Neural cell (in vitro differentiated cells): ENCODE results near the gene CTXND2. TPM values are rescaled to one million over a fixed set of nuclear protein-coding genes. Genes with fewer than 3 reads are reported as not detected.
"Not testable (repeated sequence)": the region's sequence is repeated elsewhere in the genome, so short reads cannot be mapped to it uniquely, and the experiment has no call there.

Source experiments
- H2AFZ ChIP-seq: fragments of 200-600, 300-800 bp; sonication (generic), shearing (Covaris generic); 2 replicates; pipeline ENCODE4 v1.6.0; 2014; ENCODE audit warnings: low read depth, mild to moderate bottlenecking, antibody characterized with exemption, low read length, moderate library complexity
- H3F3A ChIP-seq: fragments of 200-600 bp; shearing (Covaris generic); 2 replicates; pipeline ENCODE4 v1.6.1; 2016; ENCODE audit warnings: mild to moderate bottlenecking, moderate library complexity, mixed read lengths, antibody characterized with exemption, low read length; ENCODE audit not compliant: insufficient read depth, poor library complexity, severe bottlenecking
- H3K27ac ChIP-seq: fragments of 200-600, 300-800 bp; sonication (generic), shearing (Covaris generic); 2 replicates; pipeline ENCODE4 v1.5.1; 2014; ENCODE audit warnings: mild to moderate bottlenecking, low read length, moderate library complexity
- H3K27me3 ChIP-seq: fragments of 300-800, 200-600 bp; sonication (generic), shearing (Covaris generic); 2 replicates; pipeline ENCODE4 v1.6.0; 2014; ENCODE audit warnings: mild to moderate bottlenecking, low read depth, low read length, moderate library complexity; ENCODE audit not compliant: insufficient read depth
- H3K36me3 ChIP-seq: fragments of 300-800, 200-600 bp; sonication (generic), shearing (Covaris generic); 2 replicates; pipeline ENCODE4 v1.5.1; 2014; ENCODE audit warnings: mild to moderate bottlenecking, antibody characterized with exemption, low read length, moderate library complexity; ENCODE audit not compliant: insufficient read depth
- H3K4me2 ChIP-seq: fragments of 300-800, 200-600 bp; sonication (generic), shearing (Covaris generic); 2 replicates; pipeline ENCODE4 v1.6.0; 2014; ENCODE audit warnings: mild to moderate bottlenecking, low read length
- H3K4me3 ChIP-seq: fragments of 300-800, 200-600 bp; sonication (generic), shearing (Covaris generic); 2 replicates; pipeline ENCODE4 v1.5.1; 2014; ENCODE audit warnings: mild to moderate bottlenecking, low read length, moderate library complexity
- H3K79me2 ChIP-seq: fragments of 200-600 bp; shearing (Covaris generic); replicated peaks from 2 replicates; pipeline ENCODE4 v1.6.0; 2014; ENCODE audit warnings: mild to moderate bottlenecking, low read length, moderate library complexity; ENCODE audit not compliant: insufficient read depth
- H3K9ac ChIP-seq: fragments of 300-800, 200-600 bp; sonication (generic), shearing (Covaris generic); 2 replicates; pipeline ENCODE4 v1.6.1; 2016; ENCODE audit warnings: mild to moderate bottlenecking, low read length, mixed read lengths
- H3K9me2 ChIP-seq: fragments of 200-600 bp; shearing (Covaris generic); 2 replicates; pipeline ENCODE4 v1.6.1; 2016; ENCODE audit warnings: mild to moderate bottlenecking, low read length, mixed read lengths; ENCODE audit not compliant: insufficient read depth
- H3K9me3 ChIP-seq: fragments of 200-600, 300-800 bp; sonication (generic), shearing (Covaris generic); 2 replicates; pipeline ENCODE4 v1.6.1; 2016; ENCODE audit warnings: mild to moderate bottlenecking, mixed run types, low read length, moderate library complexity, mixed read lengths
- H4K20me1 ChIP-seq: fragments of 200-600 bp; shearing (Covaris generic); 2 replicates; pipeline ENCODE4 v1.6.1; 2016; ENCODE audit warnings: mild to moderate bottlenecking, mixed run types; ENCODE audit not compliant: insufficient read depth
- EP300 ChIP-seq: fragments of 450-650 bp; conservative IDR thresholded peaks from 2 replicates; pipeline ENCODE4 v1.6.1; 2014; ENCODE audit warnings: antibody characterized with exemption, mild to moderate bottlenecking, moderate library complexity; ENCODE audit not compliant: poor library complexity, severe bottlenecking
- EZH2 ChIP-seq: fragments of 200-600, 300-800 bp; shearing (Covaris generic), sonication (generic); IDR thresholded peaks from 2 replicates; pipeline ENCODE4 v1.6.1; 2014; ENCODE audit warnings: antibody characterized with exemption, low read length, borderline replicate concordance, mild to moderate bottlenecking; ENCODE audit not compliant: insufficient read depth, poor library complexity, severe bottlenecking
- MXI1 ChIP-seq: fragments of 450-650 bp; conservative IDR thresholded peaks from 2 replicates; pipeline ENCODE4 v1.6.1; 2014; ENCODE audit warnings: antibody characterized with exemption, mild to moderate bottlenecking; ENCODE audit not compliant: poor library complexity, severe bottlenecking
- POLR2AphosphoS5 ChIP-seq: IDR thresholded peaks from 2 replicates; pipeline ENCODE4 v1.6.1; 2012
- RAD21 ChIP-seq: fragments of 450-650 bp; conservative IDR thresholded peaks from 2 replicates; pipeline ENCODE4 v1.6.1; 2014; ENCODE audit warnings: antibody characterized with exemption, mild to moderate bottlenecking, moderate library complexity
- SMC3 ChIP-seq: fragments of 450-650 bp; conservative IDR thresholded peaks from 2 replicates; pipeline ENCODE4 v1.6.1; 2014; ENCODE audit warnings: antibody characterized with exemption, mild to moderate bottlenecking, moderate library complexity; ENCODE audit not compliant: poor library complexity
- TAF1 ChIP-seq: IDR thresholded peaks from 2 replicates; pipeline ENCODE4 v1.6.1; 2012; ENCODE audit warnings: low read depth
- polyA plus RNA-seq: library from polyadenylated mRNA; depleted of rRNA; stranded (reverse); fragments of >200 nt; gene quantifications from 2 replicates; pipeline ENCODE4 v1.2.3, GENCODE V29; 2014
- TF ChIP-seq, protein P1 (sequence below): IDR thresholded peaks from 2 replicates; pipeline ENCODE4 v1.6.1; 2012; ENCODE audit warnings: borderline replicate concordance
- TF ChIP-seq, protein P2 (sequence below): fragments of 450-650 bp; IDR thresholded peaks from 2 replicates; pipeline ENCODE4 v1.5.1; 2014; ENCODE audit warnings: antibody characterized with exemption, mild to moderate bottlenecking, moderate library complexity; ENCODE audit not compliant: poor library complexity, severe bottlenecking

CTXND2 gene
- polyA plus RNA-seq, 1 donor from 2014 or later: not detected

DNA sequence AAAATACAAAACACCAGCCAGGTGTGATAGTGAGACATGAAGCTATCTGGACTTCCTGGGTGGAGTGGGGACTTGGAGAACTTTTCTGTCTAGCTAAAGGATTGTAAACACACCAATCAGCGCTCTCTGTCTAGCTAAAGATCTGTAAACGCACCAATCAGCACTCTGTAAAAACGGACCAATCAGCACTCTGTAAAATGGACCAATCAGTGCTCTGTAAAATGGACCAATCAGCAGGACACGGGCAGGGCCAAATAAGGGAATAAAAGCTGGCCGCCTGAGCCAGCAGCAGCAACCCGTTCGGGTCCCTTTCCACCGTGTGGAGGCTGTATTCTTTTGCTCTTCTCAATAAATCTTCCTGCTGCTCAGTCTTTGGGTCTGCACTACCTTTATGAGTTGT is 12.9 kb downstream of the CTXND2 start:
- H3K9me2 ChIP-seq, H3F3A ChIP-seq, H3K4me2 ChIP-seq, H4K20me1 ChIP-seq, H3K79me2 ChIP-seq, H3K27me3 ChIP-seq, H3K9ac ChIP-seq, H3K4me3 ChIP-seq, H3K9me3 ChIP-seq, H2AFZ ChIP-seq, H3K27ac ChIP-seq, H3K36me3 ChIP-seq: not testable (repeated sequence)

DNA sequence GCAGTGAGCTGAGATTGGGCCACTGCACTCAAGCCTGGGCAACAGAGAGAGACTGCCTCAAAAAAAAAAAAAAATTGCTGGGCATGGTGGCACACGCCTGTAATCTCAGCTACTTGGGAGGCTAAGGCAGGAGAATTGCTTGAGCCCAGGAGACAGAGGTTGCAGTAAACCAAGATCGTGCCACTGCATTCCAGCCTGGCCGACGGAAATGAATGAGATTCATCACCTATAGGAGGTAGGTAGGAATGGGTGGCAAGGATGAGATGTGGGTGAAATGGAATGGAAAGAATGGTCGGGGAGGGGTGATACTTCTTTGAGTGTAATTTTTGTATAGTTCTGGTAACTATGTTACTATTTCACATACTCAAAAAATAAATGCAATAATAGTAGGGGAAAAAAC is 15.4 kb downstream of the CTXND2 start:
- no peak overlapping the region for H3K27ac ChIP-seq
- no peaks in the 10 kb centered on the region for H3K36me3 ChIP-seq
- H3K4me3 ChIP-seq: no peak overlapping the region
- H3F3A ChIP-seq: no peaks in the 10 kb centered on the region
- no peaks in the 10 kb centered on the region for H4K20me1 ChIP-seq
- H3K9me2 ChIP-seq: no peaks in the 10 kb centered on the region
- H3K9ac ChIP-seq: no peak overlapping the region
- H3K9me3 ChIP-seq: no peaks in the 10 kb centered on the region
- H3K79me2 ChIP-seq: no peaks in the 10 kb centered on the region
- H3K27me3 ChIP-seq: no peaks in the 10 kb centered on the region
- H2AFZ ChIP-seq: no peak overlapping the region
- no peak overlapping the region for H3K4me2 ChIP-seq
- TF ChIP-seq TAF1 (no peak), RAD21 (no peak), EZH2 (no peak), EP300 (no peak), MXI1 (no peak), POLR2AphosphoS5 (no peak), SMC3 (no peak)
- TF ChIP-seq, protein P1, sequence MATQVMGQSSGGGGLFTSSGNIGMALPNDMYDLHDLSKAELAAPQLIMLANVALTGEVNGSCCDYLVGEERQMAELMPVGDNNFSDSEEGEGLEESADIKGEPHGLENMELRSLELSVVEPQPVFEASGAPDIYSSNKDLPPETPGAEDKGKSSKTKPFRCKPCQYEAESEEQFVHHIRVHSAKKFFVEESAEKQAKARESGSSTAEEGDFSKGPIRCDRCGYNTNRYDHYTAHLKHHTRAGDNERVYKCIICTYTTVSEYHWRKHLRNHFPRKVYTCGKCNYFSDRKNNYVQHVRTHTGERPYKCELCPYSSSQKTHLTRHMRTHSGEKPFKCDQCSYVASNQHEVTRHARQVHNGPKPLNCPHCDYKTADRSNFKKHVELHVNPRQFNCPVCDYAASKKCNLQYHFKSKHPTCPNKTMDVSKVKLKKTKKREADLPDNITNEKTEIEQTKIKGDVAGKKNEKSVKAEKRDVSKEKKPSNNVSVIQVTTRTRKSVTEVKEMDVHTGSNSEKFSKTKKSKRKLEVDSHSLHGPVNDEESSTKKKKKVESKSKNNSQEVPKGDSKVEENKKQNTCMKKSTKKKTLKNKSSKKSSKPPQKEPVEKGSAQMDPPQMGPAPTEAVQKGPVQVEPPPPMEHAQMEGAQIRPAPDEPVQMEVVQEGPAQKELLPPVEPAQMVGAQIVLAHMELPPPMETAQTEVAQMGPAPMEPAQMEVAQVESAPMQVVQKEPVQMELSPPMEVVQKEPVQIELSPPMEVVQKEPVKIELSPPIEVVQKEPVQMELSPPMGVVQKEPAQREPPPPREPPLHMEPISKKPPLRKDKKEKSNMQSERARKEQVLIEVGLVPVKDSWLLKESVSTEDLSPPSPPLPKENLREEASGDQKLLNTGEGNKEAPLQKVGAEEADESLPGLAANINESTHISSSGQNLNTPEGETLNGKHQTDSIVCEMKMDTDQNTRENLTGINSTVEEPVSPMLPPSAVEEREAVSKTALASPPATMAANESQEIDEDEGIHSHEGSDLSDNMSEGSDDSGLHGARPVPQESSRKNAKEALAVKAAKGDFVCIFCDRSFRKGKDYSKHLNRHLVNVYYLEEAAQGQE: no peak
- TF ChIP-seq, protein P2, sequence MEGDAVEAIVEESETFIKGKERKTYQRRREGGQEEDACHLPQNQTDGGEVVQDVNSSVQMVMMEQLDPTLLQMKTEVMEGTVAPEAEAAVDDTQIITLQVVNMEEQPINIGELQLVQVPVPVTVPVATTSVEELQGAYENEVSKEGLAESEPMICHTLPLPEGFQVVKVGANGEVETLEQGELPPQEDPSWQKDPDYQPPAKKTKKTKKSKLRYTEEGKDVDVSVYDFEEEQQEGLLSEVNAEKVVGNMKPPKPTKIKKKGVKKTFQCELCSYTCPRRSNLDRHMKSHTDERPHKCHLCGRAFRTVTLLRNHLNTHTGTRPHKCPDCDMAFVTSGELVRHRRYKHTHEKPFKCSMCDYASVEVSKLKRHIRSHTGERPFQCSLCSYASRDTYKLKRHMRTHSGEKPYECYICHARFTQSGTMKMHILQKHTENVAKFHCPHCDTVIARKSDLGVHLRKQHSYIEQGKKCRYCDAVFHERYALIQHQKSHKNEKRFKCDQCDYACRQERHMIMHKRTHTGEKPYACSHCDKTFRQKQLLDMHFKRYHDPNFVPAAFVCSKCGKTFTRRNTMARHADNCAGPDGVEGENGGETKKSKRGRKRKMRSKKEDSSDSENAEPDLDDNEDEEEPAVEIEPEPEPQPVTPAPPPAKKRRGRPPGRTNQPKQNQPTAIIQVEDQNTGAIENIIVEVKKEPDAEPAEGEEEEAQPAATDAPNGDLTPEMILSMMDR: no peak

DNA sequence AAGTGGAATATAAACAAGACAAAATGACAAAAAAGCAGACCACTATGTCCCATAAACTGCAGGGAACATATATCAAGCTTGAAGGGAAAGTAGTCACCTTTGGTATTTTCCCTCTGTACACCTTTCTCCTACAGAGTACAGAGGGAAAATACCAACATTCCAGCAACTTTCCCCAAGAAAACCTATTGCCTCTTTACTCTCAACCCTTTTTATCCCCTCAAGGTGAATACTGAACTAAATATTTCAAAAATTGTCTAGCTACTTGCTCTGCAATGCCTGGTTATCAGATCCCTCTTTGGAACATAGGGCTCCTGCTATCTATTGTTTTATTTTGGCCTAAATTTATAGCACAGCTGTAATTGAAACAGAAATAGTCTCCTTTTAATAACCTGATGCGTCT is 15.8 kb downstream of the CTXND2 start:
- Histone ChIP-seq H3K4me2 (no peak overlapping the region), H3F3A (no peaks in the 10 kb centered on the region), H3K36me3 (no peaks in the 10 kb centered on the region), H3K9ac (no peak overlapping the region), H3K4me3 (no peak overlapping the region), H3K27me3 (no peaks in the 10 kb centered on the region), H3K9me3 (no peaks in the 10 kb centered on the region), H4K20me1 (no peaks in the 10 kb centered on the region), H3K9me2 (no peaks in the 10 kb centered on the region), H3K79me2 (no peaks in the 10 kb centered on the region), H2AFZ (no peak overlapping the region), H3K27ac (no peak overlapping the region)
- TF ChIP-seq EP300 (no peak), MXI1 (no peak), TAF1 (no peak)
- TF ChIP-seq, protein P1: no peak
- TF ChIP-seq, protein P2: no peak
